Inflammatory macrophage treated with lipopolysaccharide for 1 hour (primary cell): Measurements from ENCODE around the gene ATP10A.
"Not testable (repeated sequence)": the region's sequence is repeated elsewhere in the genome, so short reads cannot be mapped to it uniquely, and the experiment has no call there.

Source experiments
- DNase-seq, 2 donors: peaks; one replicate each; pipeline ENCODE4 v3.0.0-alpha.2; 2020 to 2022

The ATP10A gene

GRCh38 chr15:25770618-25771337, 92.3 kb downstream of the ATP10A start:
- DNase-seq, result no peak

DNA sequence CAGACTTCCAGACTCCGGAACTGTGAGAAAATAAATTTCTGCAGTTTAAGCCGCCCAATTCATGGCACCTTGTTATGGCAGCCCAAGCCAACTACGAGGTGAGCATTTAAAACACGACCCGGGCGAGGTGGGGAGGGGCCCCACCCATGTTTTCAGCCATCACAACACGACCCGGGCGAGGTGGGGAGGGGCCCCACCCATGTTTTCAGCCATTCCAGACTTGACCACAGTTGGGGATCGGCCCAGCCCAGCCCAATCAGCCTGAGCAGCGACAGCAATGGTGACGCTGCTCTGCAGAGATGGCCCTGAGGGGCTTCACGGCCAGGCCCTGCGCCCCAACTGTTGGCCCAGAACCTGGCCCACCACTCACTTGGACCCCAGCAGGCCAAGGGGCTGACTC, 93.1 kb downstream of the ATP10A start:
- no peak for DNase-seq

GRCh38 chr15:25768271-25768670, 94.9 kb downstream of the ATP10A start:
- no peak for DNase-seq

GRCh38 chr15:25767356-25768151, 95.6 kb downstream of the ATP10A start:
- DNase-seq, result no peak

GRCh38 chr15:25766417-25766816, 96.7 kb downstream of the ATP10A start:
- no peak for DNase-seq

GRCh38 chr15:25764980-25765735, 98.0 kb downstream of the ATP10A start:
- DNase-seq, result no peak

GRCh38 chr15:25763954-25764353, 99.2 kb downstream of the ATP10A start:
- no peak for DNase-seq

DNA sequence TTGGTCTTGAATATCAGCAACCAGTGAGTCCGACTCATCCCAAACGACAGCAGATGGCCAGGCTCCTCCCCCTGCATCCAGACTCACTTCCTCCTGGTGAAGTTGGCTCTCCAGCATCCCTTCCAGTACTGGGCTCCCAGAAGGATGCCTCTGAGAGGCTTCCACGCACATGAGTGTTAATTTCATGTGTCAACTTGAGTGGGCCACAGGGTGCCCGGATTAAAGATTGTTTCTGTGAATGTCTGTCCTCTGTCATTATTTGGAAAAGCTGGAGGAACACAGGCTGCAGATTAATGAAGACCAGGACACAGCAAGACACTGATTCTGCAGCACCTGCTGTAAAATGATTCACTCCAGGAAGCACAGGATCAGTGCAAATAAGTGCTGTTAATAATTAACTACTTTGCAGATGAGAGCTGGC, 99.8 kb downstream of the ATP10A start:
- DNase-seq, result no peak

- DNase-seq, result peak; percentile 69 to 78
Observed at GRCh38 chr15:25761971-25762662, 101.0 kb downstream of the ATP10A start.

DNA sequence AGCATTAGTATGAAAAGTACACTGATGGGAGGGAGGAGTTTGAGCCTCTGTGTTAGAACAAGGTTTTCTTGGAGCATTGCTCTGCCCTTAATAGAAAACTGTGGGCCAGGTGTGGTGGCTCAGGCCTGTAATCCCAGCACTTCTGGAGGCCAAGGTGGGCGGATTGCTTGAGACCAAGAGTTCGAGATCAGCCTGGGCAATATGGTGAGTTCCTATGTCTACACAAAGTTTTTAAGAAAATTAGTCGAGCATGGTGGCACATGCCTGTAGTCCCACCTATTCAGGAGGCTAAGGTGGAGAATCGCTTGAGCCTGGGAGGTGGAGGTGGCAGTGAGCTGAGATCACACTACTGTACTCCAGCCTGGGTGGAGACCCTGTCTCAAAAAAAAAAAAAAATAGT, 103.7 kb downstream of the ATP10A start:
- DNase-seq, result no peak

- not testable (repeated sequence) for DNase-seq
Observed at GRCh38 chr15:25758612-25759011, 104.5 kb downstream of the ATP10A start.

DNA sequence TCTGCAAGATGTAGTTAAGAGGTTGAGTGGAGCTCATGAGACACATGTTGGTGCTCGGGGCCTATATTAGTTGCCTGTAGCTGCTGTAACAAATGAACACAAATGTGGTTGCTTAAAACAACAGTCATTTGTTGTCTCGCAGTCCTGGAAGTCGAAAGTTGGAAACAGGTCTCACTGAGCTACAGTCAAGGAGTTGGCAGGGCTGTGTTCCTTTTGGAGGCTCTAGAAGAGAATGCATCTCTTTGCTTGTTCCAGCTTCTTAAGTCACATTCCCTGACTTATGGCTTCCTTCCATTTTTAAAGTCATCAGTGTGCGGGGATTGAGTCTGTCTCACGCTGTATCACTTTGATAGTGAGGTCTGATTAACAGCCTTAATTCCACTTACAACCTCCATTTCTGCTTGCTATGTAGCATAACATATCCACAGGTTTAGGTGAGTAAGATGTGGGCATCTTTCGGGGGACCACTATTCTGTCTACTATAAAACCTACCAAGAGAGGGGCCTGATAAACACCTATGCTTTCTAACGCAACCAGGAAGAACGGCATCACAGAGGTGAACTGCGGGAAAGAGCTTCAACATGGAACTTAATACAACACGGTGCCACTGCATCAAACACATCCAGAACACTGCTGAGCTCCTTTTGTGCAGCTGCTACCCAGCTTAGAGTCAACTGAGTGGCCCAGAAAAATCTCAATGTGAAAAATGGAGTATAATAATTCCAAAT, 119.4 kb downstream of the ATP10A start:
- DNase-seq, result no peak

GRCh38 chr15:25742776-25743547, 120.2 kb downstream of the ATP10A start:
- no peak for DNase-seq

DNA sequence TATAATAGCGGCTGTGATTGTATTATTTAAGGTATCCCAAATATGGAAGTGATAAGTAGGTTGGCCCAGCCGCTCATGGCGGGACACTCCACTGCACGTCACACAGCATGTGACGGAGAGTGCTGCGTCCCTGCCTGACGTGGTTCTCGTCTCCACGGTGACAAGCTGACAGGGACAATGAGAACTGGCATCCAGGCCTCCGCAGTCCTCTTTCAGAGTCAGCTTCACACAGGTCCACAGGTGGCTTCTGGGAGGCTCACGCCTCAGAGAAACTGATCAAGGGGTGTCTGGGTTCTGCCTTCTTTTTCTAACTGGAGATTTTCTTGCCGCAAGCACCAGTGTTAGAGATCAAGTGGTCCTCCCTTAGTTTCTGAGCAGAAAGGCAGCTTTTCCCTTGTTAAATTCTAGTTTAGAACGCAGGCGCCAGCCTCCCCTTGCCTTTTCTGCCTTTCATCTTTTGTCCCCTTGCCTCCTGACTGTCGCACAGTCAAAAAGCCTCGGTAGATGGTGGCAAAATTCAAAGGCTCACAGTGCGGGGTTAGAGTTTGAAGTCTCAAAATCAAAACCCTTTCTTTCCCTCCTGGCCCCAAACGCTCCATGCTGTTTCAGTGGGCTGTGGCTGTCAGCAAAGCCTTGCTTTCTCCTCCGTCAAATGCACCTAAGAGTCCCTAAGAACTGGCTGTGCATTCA, 120.9 kb downstream of the ATP10A start:
- DNase-seq, result no peak

DNA sequence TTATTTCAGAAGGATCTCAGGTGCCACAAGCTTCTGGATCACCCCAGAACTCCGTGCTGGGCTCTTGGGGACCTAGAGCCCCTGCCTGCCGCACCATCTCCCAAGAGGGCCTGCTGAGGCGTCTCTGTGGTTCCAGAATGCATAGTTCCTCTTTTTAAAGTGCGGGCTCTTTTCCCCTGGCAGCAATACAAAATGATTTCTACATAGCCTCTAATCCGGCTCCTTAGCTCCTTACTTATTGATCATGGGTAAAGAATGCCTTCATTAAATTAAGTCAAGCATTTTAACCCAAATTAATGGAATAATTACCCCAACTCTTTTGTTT, 121.9 kb downstream of the ATP10A start:
- peak; percentile 36 to 48 for DNase-seq

DNA sequence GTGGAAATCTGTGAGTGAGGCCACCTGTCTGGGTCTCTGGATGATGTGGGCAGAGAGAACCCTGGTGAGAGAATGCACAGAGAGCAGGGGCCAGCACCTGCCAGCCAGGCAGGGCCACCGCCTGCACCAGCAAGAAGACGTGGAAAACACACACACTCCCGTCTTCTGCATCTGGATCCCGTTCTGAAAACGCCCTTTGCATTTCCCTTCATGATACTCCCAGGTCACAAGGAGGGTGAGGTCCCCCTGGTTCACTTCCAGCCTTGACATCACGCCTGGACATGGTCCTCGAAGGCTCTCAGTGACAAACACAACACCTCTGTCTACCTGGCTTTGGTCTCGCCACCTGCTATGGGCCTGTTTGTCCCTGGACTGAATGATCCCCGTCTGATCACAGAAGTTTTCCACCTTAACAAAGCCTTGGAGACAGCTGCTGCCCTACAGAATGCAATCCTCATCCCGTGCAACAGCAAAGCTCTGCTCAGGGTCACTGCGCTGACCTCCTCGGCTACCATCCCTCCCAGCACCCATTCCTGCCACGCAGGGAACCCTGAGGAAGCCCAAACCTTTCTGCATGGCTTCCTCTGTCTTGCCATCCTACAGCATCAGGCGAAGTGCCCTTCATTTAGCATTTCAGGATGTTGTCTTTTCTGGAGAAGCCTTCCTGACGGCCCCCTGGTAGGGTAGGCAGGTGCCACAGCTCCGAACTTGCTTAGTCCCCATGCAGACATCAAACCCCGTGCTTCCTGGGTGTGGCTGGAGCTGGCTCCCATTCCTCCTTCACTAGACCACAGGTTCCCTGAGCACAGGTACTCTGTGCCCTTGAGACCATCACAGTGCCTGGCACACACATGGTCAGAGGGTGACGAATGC, 122.5 kb downstream of the ATP10A start:
- no peak for DNase-seq

- peak in 1 of 2 donors; percentile 12 for DNase-seq
Observed at GRCh38 chr15:25739687-25740121, 123.4 kb downstream of the ATP10A start.

DNA sequence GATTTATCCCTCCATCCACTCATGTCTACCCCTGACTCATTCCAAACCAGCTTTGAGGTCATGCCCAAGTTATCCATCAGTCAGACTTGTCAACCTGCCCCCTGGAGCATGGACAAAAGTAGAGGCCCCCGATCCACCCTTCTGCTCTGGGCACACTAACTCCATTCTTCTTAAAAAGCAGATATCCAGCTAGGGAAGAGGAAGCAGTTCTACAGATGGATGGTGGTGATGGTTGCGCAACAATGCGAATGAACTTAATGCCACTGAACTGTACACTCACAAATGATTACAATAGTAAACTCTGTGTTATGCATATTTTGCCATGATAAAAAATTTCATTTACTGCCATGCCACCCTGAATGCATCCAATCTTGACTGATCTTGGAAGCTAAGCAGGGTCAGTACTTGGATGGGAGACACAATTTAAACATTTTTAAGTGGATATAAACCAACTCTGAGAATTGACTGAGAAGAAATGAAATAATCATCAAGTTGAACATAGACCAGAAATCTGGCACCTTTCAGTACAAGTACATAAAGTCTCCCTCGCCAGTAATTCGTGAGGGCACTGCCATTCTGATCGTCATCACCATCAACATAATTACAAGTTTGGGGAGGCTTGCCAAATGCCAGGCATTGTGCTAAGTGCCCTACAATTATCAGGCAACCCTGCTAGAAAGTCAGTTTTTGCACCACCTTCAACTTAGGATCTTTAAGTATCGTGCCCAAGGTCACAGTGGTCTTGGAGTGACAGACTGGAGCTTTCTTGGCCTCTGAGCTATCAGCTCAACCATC, 124.8 kb downstream of the ATP10A start:
- peak; percentile 43 to 64 for DNase-seq

- no peak for DNase-seq
Observed at GRCh38 chr15:25737218-25737643, 125.9 kb downstream of the ATP10A start.
